Natural killer cell (primary cell): ENCODE data around the gene TUBGCP4. TPM values are rescaled to one million over a fixed set of nuclear protein-coding genes. Genes with fewer than 3 reads are reported as not detected.

Experiments
- ATAC-seq, 3 donors: fragments of 150-1000 bp in 2 of 3; fragments of 200-7000 bp in 1 of 3; cut with Tn5 transposase; 1 replicate in 1 of 3; 2 replicates in 2 of 3; pipeline ENCODE4 v1.10.0; 2021; ENCODE audit warnings: mild to moderate bottlenecking in 2 of 3, moderate library complexity in 2 of 3
- DNase-seq, 2 donors: peaks; one replicate each; pipeline versions ENCODE4 v3.0.0 to v3.0.0-alpha.2; 2013 to 2021; ENCODE audit warnings: mixed read lengths in 1 of 2
- H3K27ac ChIP-seq: one replicate; pipeline ENCODE4 v1.5.1; 2013; ENCODE audit warnings: mild to moderate bottlenecking, low read length
- H3K27me3 ChIP-seq: one replicate; pipeline ENCODE4 v1.6.1; 2013; ENCODE audit warnings: low read length; ENCODE audit not compliant: control insufficient read depth, insufficient read depth
- H3K36me3 ChIP-seq: one replicate; pipeline ENCODE4 v1.6.1; 2013; ENCODE audit warnings: low read length; ENCODE audit not compliant: control insufficient read depth, insufficient read depth
- H3K4me1 ChIP-seq: one replicate; pipeline ENCODE4 v1.6.1; 2013; ENCODE audit warnings: low read length; ENCODE audit not compliant: control insufficient read depth, insufficient read depth
- H3K4me3 ChIP-seq: one replicate; pipeline ENCODE4 v1.5.1; 2013; ENCODE audit warnings: low read length
- H3K9me3 ChIP-seq: one replicate; pipeline ENCODE4 v1.6.1; 2013; ENCODE audit warnings: low read length; ENCODE audit not compliant: control insufficient read depth, insufficient read depth
- H3K27ac Mint-ChIP-seq, 2 donors: one replicate each; pipeline ENCODE4 v1.8.0; 2022; ENCODE audit warnings: mild to moderate bottlenecking in 2 of 2, mixed read lengths in 2 of 2, moderate library complexity in 1 of 2
- H3K27me3 Mint-ChIP-seq, 2 donors: one replicate each; pipeline ENCODE4 v1.8.0; 2022; ENCODE audit warnings: low read depth in 2 of 2, mixed read lengths in 2 of 2
- H3K36me3 Mint-ChIP-seq: one replicate; pipeline ENCODE4 v1.8.0; 2022; ENCODE audit warnings: mixed read lengths
- H3K4me1 Mint-ChIP-seq, 2 donors: one replicate each; pipeline ENCODE4 v1.8.0; 2022; ENCODE audit warnings: mixed read lengths in 2 of 2
- H3K4me3 Mint-ChIP-seq: one replicate; pipeline ENCODE4 v1.8.0; 2022; ENCODE audit warnings: mild to moderate bottlenecking, moderate library complexity, mixed read lengths
- H3K9me3 Mint-ChIP-seq, 2 donors: one replicate each; pipeline ENCODE4 v1.8.0; 2022; ENCODE audit warnings: mixed read lengths in 2 of 2
- CTCF ChIP-seq: fragments of 200-600 bp; IDR thresholded peaks from one replicate; pipeline ENCODE4 v1.8.0; 2022; ENCODE audit warnings: antibody characterized with exemption
- WGBS: methylation state at CpG from one replicate; pipeline ENCODE4 v1.1.7; 2013; ENCODE audit warnings: missing lambda C conversion rate; ENCODE audit not compliant: insufficient coverage; 5-methylcytosine and 5-hydroxymethylcytosine counted together
- intact Hi-C: fragments of 100-400 bp; cut with micrococcal nuclease; formaldehyde crosslinking; loops from one replicate; pipeline ENCODE4 v1.14.2; 2022
- total RNA-seq, 4 donors: library from RNA; stranded (reverse); fragments of 120-200 nt in 1 of 4; gene quantifications; one replicate each; pipeline versions ENCODE4 v1.2.3 to v1.2.4, GENCODE V29; 2013 to 2022

TUBGCP4 gene
- total RNA-seq, 3 donors from 2014 or later (not counting 1 experiment from before 2014, with no cell fraction given), result 12.0 to 17.5 (median 15.1) TPM

GRCh38 chr15:43420876-43421275, 50.0 kb downstream of the TUBGCP4 start:
- H3K36me3 Mint-ChIP-seq, result peaks cover 7% of the 10 kb centered on the region

GRCh38 chr15:43423793-43424192, 52.9 kb downstream of the TUBGCP4 start:
- Histone ChIP-seq H3K27me3 (no peaks in the 10 kb centered on the region), H3K36me3 (peaks cover 42% of the 10 kb centered on the region), H3K4me1 (no peaks in the 10 kb centered on the region), H3K9me3 (no peaks in the 10 kb centered on the region), H3K4me3 (no peak overlapping the region), H3K27ac (no peak overlapping the region)
- H3K27ac Mint-ChIP-seq, result no peak overlapping the region
- TF ChIP-seq CTCF, result no peak
- H3K36me3 Mint-ChIP-seq, result peaks cover 13% of the 10 kb centered on the region
- intact Hi-C loops, result loop anchor here (5.0 kb wide), 1 partner anchor 36 kb away; no protein-coding TSS in a partner anchor
- H3K4me3 Mint-ChIP-seq, result no peak overlapping the region
- H3K27me3 Mint-ChIP-seq, result no peaks in the 10 kb centered on the region
- WGBS, result 91% methylated on average over 3 of the region's 3 CpGs
- no peaks in the 10 kb centered on the region for H3K4me1 Mint-ChIP-seq
- no peaks in the 10 kb centered on the region for H3K9me3 Mint-ChIP-seq
- no peak for DNase-seq
- no peak for ATAC-seq

More at GRCh38 chr15:43420876-43421275, 50.0 kb downstream of the TUBGCP4 start:
- no peak overlapping the region for H3K27ac Mint-ChIP-seq
- Histone ChIP-seq H3K36me3 (peaks cover 40% of the 10 kb centered on the region), H3K4me1 (no peaks in the 10 kb centered on the region), H3K27me3 (no peaks in the 10 kb centered on the region), H3K9me3 (no peaks in the 10 kb centered on the region), H3K4me3 (no peak overlapping the region), H3K27ac (no peak overlapping the region)
- intact Hi-C loops, result loop anchor here (5.0 kb wide), 1 partner anchor 34 kb away; no protein-coding TSS in a partner anchor
- H3K27me3 Mint-ChIP-seq, result no peaks in the 10 kb centered on the region
- WGBS, result 96% methylated on average over 7 of the region's 7 CpGs
- H3K4me1 Mint-ChIP-seq, result no peaks in the 10 kb centered on the region
- ATAC-seq, result no peak
- H3K4me3 Mint-ChIP-seq, result no peak overlapping the region
- H3K9me3 Mint-ChIP-seq, result no peaks in the 10 kb centered on the region
- TF ChIP-seq CTCF, result no peak
- DNase-seq, result no peak

DNA sequence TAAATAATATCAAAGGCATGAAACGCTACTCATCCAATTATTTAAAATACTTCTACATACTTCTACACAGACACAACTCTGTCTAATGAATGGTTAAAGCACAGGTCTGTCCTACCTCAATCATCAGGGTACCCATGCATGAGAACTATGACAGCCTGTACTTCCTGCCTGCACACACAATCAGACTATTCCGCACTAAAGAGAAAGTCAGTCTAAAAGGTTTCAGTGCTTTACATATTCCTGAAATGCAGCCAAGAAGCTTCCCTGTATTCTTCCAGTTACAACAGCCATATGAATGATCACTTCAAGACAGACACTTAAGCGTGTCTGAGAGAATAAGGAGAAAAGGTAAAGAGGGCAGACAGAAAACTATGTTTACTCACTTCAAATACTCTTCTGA, 58.8 kb downstream of the TUBGCP4 start:
- ATAC-seq (no peak), DNase-seq (no peak)
- Histone ChIP-seq H3K4me1 (no peaks in the 10 kb centered on the region), H3K27me3 (no peaks in the 10 kb centered on the region), H3K4me3 (no peak overlapping the region), H3K27ac (no peak overlapping the region), H3K9me3 (no peaks in the 10 kb centered on the region), H3K36me3 (peaks cover 39% of the 10 kb centered on the region)
- H3K9me3 Mint-ChIP-seq, result no peaks in the 10 kb centered on the region
- H3K4me1 Mint-ChIP-seq, result no peaks in the 10 kb centered on the region
- no peaks in the 10 kb centered on the region for H3K27me3 Mint-ChIP-seq
- WGBS, result 100% methylated on average over 1 of the region's 3 CpGs
- intact Hi-C loops, result no loop called here
- peaks cover 18% of the 10 kb centered on the region for H3K36me3 Mint-ChIP-seq
- no peak overlapping the region for H3K27ac Mint-ChIP-seq
- H3K4me3 Mint-ChIP-seq, result no peak overlapping the region
- no peak for TF ChIP-seq CTCF

DNA sequence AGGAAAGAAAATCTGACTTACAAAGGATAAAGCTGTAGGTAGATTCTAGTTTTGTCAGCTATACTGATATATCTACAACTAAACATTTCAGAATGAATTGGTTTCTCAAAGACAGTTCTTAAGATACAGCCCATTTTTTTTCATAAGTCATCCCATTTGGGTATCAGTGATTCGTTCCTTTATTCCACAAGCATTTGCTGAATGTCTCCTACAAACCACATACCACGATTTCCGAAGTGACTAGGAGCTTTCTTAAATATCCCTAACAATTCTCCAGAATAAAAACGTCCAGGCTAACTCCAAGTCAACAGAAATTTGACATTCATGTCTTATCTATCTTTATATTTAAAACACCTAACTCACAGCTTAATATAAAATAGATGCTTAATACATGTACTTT, 62.3 kb downstream of the TUBGCP4 start:
- no peaks in the 10 kb centered on the region for H3K4me1 Mint-ChIP-seq
- no peak overlapping the region for H3K4me3 ChIP-seq
- H3K36me3 Mint-ChIP-seq, result peaks cover 12% of the 10 kb centered on the region
- no peaks in the 10 kb centered on the region for H3K4me1 ChIP-seq
- H3K9me3 Mint-ChIP-seq, result no peaks in the 10 kb centered on the region
- H3K27me3 ChIP-seq, result no peaks in the 10 kb centered on the region
- no peaks in the 10 kb centered on the region for H3K27me3 Mint-ChIP-seq
- DNase-seq (no peak), ATAC-seq (no peak)
- H3K9me3 ChIP-seq, result no peaks in the 10 kb centered on the region
- intact Hi-C loops, result no loop called here
- TF ChIP-seq CTCF, result no peak
- peaks cover 29% of the 10 kb centered on the region for H3K36me3 ChIP-seq
- no peak overlapping the region for H3K27ac Mint-ChIP-seq
- no peak overlapping the region for H3K27ac ChIP-seq
- WGBS, result 90% methylated on average over 4 of the region's 4 CpGs
- H3K4me3 Mint-ChIP-seq, result no peak overlapping the region
